ES-I3 (cell line): ENCODE results near the gene EID1.
A peak's percentile ranks its signal among the peaks of the same experiment; 100 is the strongest.
"Not testable (repeated sequence)": the region's sequence is repeated elsewhere in the genome, so short reads cannot be mapped to it uniquely, and the experiment has no call there.

Experiments
- H3K36me3 ChIP-seq: 2 replicates; pipeline ENCODE4 v1.6.1; 2013; ENCODE audit warnings: mild to moderate bottlenecking, low read length, control low read depth, moderate library complexity; ENCODE audit not compliant: insufficient read depth
- H3K4me1 ChIP-seq: 2 replicates; pipeline ENCODE4 v1.6.1; 2013; ENCODE audit warnings: mild to moderate bottlenecking, control low read depth, low read length; ENCODE audit not compliant: insufficient read depth
- H3K9ac ChIP-seq: 2 replicates; pipeline ENCODE4 v1.6.1; 2013; ENCODE audit warnings: low read depth, mild to moderate bottlenecking, low read length, moderate library complexity
- H3K9me3 ChIP-seq: 2 replicates; pipeline ENCODE4 v1.6.1; 2013; ENCODE audit warnings: mild to moderate bottlenecking, low read length, moderate library complexity; ENCODE audit not compliant: control insufficient read depth, insufficient read depth

Gene EID1

DNA sequence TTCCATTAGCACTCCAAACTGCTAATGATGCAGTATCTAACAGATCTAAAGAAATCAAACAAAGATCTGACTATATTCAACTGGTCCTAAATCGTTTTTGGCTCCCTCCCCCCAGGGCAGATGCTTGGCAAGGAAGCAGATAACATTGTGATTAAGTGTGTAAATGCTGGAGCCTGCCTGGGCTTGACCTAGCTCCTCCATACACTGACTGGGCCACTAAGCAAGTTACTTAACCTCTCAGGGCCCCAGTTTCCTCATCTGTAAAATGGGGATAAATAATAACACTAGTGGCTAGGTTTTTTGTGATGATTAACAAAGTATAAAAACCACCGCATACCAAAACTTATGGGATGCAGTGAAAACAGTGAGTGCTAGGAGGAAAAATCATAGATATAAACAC, 9.2 kb downstream of the EID1 start:
- H3K4me1 ChIP-seq, result no peaks in the 10 kb centered on the region
- no peaks in the 10 kb centered on the region for H3K9me3 ChIP-seq
- no peaks in the 10 kb centered on the region for H3K36me3 ChIP-seq

DNA sequence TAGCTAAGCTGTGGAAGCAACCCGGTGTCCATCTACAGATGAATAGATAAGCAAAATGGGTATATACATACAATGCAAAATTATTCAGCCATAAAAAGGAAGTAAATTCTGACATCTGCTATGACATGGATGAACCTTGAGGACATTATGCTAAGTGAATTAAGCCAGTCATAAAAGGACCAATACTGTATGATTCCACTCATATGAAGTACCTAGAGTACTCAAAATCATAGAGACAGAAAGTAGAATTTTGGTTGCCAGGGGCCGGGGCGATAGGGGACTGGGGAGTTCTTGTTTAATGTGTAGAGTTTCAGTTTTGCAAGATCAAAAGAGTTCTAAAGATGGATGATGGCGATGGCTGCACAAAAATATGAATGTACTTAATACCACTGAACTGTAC, 10.3 kb downstream of the EID1 start:
- H3K9me3 ChIP-seq, result no peaks in the 10 kb centered on the region
- no peaks in the 10 kb centered on the region for H3K36me3 ChIP-seq
- H3K4me1 ChIP-seq, result no peaks in the 10 kb centered on the region
- H3K9ac ChIP-seq, result no peak overlapping the region

More for the DNA sequence above, 9.2 kb downstream of the EID1 start:
- no peak overlapping the region for H3K9ac ChIP-seq

DNA sequence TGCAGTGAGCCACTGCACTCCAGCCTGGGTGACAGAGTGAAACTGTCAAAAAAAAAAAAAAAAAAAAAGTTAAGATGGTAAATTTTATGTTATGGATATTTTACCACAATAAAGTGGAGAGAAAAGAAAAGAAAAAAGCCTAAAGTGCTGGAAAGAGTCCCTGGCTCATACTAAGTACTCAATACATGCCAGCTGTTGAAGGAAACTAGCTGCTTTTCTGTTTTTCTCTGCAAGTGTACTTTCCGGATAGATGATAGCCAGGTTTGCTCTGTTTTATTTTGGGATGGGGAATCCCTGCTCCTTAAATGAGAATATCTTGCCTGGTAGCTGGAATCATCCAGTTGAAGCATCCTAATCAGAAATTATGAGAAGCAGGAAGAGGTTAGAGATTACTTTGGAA, 10.9 kb downstream of the EID1 start:
- Histone ChIP-seq H3K4me1 (no peaks in the 10 kb centered on the region), H3K36me3 (no peaks in the 10 kb centered on the region), H3K9me3 (no peaks in the 10 kb centered on the region), H3K9ac (no peak overlapping the region)

DNA sequence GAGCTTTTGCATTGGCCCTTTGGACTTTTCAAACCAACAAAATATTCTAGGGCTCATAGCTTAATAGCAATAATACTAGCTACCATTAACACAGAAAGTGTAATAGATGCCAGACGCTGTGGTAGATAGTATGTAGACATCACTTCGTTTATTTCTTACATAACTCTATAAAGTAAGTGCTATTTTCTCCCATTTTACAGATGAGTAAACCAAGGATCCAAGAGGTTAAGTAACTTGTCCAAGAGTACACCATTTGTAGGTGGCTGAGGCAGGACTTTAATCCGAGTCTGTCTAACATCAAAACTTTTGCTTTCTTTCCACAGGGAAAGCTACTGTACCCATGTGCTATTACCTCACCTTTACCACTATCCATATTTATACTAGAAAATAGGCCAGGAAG, 12.0 kb downstream of the EID1 start:
- Histone ChIP-seq H3K36me3 (no peaks in the 10 kb centered on the region), H3K9ac (no peak overlapping the region), H3K4me1 (no peaks in the 10 kb centered on the region), H3K9me3 (no peaks in the 10 kb centered on the region)

DNA sequence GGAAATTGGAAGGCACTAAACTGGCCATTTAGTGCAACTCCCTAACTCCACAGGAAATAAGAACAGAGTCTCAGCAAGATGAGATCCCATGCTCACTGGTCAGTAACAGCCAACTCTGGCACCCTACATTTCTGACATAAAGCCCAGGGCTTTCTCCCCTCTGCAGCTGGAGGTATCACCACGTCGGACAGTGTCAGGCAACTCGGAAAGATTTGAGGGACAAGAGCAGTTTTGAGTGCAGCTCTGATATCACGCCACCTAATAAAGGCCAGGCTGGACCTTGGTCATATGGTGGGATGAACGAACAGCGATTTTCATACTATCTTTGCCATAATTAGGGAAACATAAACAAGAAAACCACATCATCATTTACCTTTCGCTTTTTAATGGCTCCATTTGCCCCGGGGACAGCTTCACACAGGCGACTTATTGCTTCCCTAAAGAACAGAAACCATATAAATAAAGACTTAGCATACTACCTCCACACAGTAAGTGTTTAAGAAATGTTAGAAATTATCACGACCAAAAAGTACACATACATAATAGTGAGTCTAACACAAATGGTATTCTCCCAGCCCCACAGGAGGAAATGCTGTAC, 12.5 kb downstream of the EID1 start:
- Histone ChIP-seq H3K9me3 (no peaks in the 10 kb centered on the region), H3K36me3 (no peaks in the 10 kb centered on the region), H3K9ac (no peak overlapping the region), H3K4me1 (no peaks in the 10 kb centered on the region)

DNA sequence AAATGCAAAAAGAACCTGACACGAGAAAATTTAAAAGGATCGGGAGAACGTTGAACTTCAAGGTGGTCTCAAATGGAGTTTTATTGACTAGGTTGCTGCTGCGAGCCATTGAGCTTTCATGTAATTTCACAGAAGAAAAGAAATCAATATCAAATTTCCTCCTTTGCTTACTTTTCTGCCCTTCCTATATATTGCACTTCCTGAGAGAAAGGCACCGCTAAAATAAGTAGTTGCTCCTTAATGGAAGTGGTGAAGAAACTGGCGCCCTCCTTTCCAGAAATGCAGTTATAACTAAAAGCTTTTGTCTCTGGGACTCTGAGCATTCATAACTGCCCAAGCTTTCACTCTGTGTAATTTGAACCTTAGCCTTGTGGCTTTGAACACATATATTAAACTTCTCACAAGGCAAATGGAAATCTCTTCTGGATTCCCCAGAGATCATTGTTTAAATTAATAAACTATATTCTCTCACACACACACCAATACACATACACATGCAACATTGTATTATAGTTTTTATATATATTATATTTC, 13.4 kb downstream of the EID1 start:
- no peak overlapping the region for H3K9ac ChIP-seq
- H3K9me3 ChIP-seq, result no peaks in the 10 kb centered on the region
- no peaks in the 10 kb centered on the region for H3K36me3 ChIP-seq
- H3K4me1 ChIP-seq, result no peaks in the 10 kb centered on the region

DNA sequence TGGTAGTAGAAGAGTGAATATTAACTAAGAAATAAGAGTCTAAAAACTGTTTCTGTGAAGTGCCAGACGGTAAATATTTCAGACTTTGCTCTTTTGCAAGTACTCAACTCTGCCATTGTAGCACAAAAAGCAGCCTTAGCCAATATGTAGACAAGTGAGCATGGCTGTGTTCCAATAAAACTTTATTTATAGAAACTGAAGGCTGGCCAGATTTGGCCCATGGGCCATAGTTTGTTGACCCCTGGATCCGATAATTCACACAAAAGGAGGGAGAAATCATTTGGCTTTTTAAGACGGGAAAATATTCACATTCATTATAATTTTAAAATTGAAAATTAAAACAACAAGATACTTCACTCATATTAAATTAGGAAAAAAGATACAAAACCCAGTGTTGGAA, 15.4 kb downstream of the EID1 start:
- Histone ChIP-seq H3K9me3 (no peaks in the 10 kb centered on the region), H3K9ac (no peak overlapping the region), H3K36me3 (no peaks in the 10 kb centered on the region), H3K4me1 (peaks cover 10% of the 10 kb centered on the region)

DNA sequence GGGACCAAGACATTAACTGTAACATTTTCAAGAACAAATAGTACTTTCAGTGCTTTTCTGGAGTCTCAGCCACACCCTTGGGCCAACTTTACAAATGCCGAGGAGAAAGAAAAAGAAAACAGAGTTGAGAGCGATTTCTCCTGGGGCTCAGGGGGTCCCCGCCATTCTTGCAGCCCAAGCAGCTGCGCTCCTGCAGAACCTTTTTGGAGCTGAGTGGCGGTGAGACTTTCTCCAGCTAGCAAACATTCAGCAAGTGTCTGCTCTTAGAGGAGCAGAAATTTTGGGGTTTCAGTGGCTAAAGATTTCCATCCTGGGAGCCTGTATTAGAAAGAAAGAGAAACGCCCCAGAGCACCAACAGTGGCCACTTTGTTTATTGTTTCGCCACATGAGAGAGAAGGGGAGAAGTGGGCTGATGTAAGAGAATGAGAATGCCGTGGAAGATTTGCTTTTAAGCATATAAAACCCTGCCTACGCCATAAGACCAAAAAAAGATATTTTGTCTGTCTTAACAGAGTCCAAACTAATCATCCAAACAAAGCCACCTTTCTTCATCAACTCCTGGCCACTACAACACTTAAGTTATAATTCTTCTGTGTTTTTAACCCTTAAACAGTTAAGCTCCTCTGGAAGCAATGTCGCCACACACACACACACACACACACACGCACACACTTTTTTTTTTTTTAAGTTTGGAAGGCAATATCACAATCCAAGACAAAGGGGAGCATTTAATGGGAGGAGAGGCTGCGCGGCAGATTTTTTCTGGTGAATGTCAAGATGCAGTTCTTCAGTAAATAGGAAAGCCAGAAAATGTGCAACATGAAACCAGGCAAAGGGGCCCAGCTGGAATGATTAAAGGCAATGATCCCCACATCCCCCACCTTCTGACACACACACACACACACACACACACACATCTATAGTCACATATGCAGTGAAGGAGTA, 19.2 kb downstream of the EID1 start:
- Histone ChIP-seq H3K9ac (peak overlapping the region; percentile 28; the same call in 1 of the 2 replicates), H3K36me3 (no peaks in the 10 kb centered on the region), H3K4me1 (peaks cover 10% of the 10 kb centered on the region), H3K9me3 (no peaks in the 10 kb centered on the region)

DNA sequence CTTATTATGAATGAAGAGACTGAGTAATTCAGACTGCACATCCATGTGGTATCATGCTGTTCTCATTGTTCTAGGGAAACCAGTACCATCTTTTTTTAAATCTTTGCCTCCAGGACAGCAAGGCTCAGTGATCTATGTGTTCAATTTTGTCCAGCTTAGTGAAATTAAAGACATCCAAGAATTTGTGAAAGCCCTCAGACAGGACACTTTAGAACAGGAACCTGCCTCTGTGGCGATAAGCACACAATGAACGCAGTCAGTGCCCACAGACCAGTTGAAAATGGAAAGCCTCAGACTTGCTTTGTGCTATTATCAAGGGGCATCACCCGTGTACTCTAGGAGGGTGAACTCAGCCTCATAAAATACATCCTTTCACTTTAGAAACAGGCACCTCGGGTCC, 20.1 kb downstream of the EID1 start:
- Histone ChIP-seq H3K4me1 (peaks cover 10% of the 10 kb centered on the region), H3K9ac (no peak overlapping the region), H3K9me3 (no peaks in the 10 kb centered on the region), H3K36me3 (no peaks in the 10 kb centered on the region)

DNA sequence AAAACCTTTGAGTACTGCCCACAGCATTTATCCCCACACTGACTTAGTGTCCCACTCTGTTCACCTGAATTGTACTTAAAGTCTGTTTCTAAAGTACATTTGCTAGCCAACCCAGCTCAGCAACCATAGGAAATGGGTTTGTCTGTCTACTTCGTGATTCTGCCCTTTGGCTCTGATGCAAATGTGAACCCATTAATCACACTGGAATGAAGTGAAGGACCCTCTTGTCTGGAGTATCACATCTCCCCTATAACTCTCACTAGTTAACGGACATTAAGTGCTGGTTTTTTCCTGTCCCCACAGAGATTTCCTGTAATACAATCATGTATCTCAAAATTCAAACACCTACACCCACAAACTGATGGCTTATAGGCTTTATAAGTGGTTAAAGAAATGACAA, 20.5 kb downstream of the EID1 start:
- no peaks in the 10 kb centered on the region for H3K9me3 ChIP-seq
- peaks cover 10% of the 10 kb centered on the region for H3K4me1 ChIP-seq
- no peaks in the 10 kb centered on the region for H3K36me3 ChIP-seq
- no peak overlapping the region for H3K9ac ChIP-seq

DNA sequence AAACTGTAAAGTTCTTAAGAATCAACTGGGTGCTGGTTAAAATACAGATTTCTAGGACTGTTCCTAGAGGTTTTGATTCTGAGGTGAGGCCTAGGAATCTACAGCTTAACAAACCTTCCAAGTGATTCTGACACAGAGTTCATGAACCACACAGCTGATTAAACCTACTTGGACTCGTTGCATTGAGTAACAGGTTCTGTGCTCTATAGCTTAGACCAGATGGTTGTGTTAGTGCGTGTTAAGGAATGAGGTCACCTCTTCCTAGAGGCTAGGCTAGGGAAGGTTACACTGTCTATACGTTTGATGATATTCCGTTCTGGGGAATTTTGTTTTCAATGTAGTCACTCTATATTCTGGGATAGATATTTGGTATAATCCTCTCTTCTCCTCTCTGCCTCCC, 21.9 kb downstream of the EID1 start:
- Histone ChIP-seq H3K4me1 (peaks cover 10% of the 10 kb centered on the region), H3K9ac (no peak overlapping the region), H3K9me3 (no peaks in the 10 kb centered on the region), H3K36me3 (no peaks in the 10 kb centered on the region)

DNA sequence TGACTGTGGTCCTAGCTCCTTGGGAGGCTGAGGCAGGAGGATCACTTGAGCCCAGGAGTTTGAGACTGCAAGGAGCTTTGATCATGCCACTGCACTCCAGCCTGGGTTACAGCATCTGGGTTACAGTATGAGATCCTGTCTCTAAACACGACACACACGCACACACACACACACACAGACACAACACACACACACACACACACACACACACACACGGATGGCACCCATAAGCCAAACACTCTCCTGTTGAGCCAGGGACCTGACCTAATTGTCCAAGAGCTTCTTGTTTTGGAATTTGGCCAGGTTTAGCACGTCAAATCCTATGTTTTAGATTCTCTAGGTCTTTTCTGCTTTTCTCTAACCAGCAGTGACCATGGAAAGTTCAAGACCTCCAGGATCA, 26.8 kb downstream of the EID1 start:
- Histone ChIP-seq H3K4me1 (no peaks in the 10 kb centered on the region), H3K36me3 (no peaks in the 10 kb centered on the region), H3K9ac (no peak overlapping the region), H3K9me3 (no peaks in the 10 kb centered on the region)

DNA sequence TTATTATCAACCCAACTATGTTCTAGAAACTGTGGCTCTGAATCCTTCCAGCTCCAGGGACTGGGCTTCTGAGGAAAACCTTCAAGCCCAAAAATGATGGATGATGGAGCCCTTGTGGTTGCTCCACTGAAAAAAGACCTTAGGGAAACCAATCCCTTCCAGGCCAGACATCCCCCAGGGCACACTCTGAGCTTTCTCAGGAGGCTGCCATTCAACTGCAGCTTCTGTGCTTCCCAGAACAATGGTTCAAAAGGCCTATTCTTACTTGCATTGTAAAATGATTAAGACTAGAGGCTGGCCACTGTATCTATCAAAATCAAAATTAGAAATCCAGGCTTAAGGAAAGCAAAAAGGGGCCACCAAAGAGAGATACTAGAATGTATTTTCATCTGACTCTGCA, 27.3 kb downstream of the EID1 start:
- Histone ChIP-seq H3K4me1 (no peaks in the 10 kb centered on the region), H3K9ac (no peak overlapping the region), H3K36me3 (no peaks in the 10 kb centered on the region), H3K9me3 (no peaks in the 10 kb centered on the region)

DNA sequence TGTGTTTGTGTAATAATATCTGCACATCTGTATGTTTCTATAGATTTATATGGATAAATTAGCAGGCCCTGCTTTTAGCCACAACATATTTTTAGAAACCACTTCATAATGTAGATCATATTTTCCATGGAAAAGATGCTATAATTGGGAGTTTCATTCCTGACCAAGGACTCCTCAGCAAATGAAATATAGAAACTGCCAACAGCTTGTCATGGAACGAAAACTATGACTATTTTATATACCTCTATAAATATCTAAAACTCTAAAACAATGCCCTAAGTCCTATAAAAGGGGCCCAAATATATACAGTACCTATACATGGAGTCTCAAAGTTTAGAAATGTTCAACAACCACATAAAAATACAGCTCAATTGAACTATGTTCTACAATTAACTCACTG, 27.9 kb downstream of the EID1 start:
- no peaks in the 10 kb centered on the region for H3K9me3 ChIP-seq

DNA sequence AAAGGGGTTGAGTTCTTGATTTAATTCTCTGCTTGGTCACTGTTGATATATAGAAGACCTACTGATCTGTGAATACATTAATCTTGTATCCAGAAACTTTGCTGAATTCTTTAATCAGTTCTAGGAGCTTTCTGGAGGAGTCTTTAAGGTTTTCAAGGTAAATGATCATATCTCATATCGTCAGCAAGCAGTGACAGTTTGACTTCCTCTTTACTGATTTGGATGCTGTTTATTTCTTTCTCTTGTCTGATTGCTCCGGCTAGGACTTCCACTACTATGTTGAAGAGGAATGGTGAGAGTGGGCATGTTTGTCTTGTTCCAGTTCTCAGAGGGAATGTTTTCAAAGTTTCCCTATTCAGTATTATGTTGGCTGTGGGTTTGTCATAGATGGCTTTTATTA, 31.4 kb downstream of the EID1 start:
- H3K36me3 ChIP-seq, H3K9me3 ChIP-seq, H3K9ac ChIP-seq, H3K4me1 ChIP-seq: not testable (repeated sequence)

More for the DNA sequence above, 27.9 kb downstream of the EID1 start:
- Histone ChIP-seq H3K4me1 (no peaks in the 10 kb centered on the region), H3K9ac (no peak overlapping the region), H3K36me3 (no peaks in the 10 kb centered on the region)
